ENCODE results near the gene ANTXR2.

ANTXR2 gene

GRCh38 chr4:80104927-80105326 is 31.9 kb upstream of the ANTXR2 start:
- no peak overlapping the region for H3K4me3 ChIP-seq (replicated peaks; ENCODE audit: insufficient read depth, low read length)
- no peak overlapping the region for H3K27ac ChIP-seq (replicated peaks)
- TF ChIP-seq POLR2AphosphoS5 (IDR thresholded peaks at IDR 0.05; ENCODE audit: low read depth): no peak
- no peak for TF ChIP-seq GABPA (IDR thresholded peaks at IDR 0.05; ENCODE audit: low read depth)
- no peak for TF ChIP-seq SPI1 (IDR thresholded peaks at IDR 0.05; ENCODE audit: borderline replicate concordance, low read depth)
- no peak for TF ChIP-seq CTCF (IDR thresholded peaks at IDR 0.05; ENCODE audit: insufficient read depth, low read length)
- TF ChIP-seq REST (IDR thresholded peaks at IDR 0.05; ENCODE audit: insufficient replicate concordance, low read depth): no peak
- no peak for DNase-seq (ENCODE audit: low read depth in 1 of 2, low spot score in 1 of 2)
- H3K27me3 ChIP-seq (ENCODE audit: insufficient read depth, poor library complexity, severe bottlenecking): no peaks in the 10 kb centered on the region

GRCh38 chr4:80103629-80104028 is 30.6 kb upstream of the ANTXR2 start:
- TF ChIP-seq POLR2AphosphoS5 (IDR thresholded peaks at IDR 0.05; ENCODE audit: low read depth) (no peak), CTCF (IDR thresholded peaks at IDR 0.05; ENCODE audit: insufficient read depth, low read length) (no peak), GABPA (IDR thresholded peaks at IDR 0.05; ENCODE audit: low read depth) (no peak), REST (IDR thresholded peaks at IDR 0.05; ENCODE audit: insufficient replicate concordance, low read depth) (no peak), SPI1 (IDR thresholded peaks at IDR 0.05; ENCODE audit: borderline replicate concordance, low read depth) (no peak)
- Histone ChIP-seq H3K27ac (replicated peaks) (no peak overlapping the region), H3K4me3 (replicated peaks; ENCODE audit: insufficient read depth, low read length) (no peak overlapping the region), H3K27me3 (ENCODE audit: insufficient read depth, poor library complexity, severe bottlenecking) (no peaks in the 10 kb centered on the region)
- DNase-seq (ENCODE audit: low read depth in 1 of 2, low spot score in 1 of 2): peak in 1 of 2 experiments; percentile 21

GRCh38 chr4:80101792-80102116 is 28.7 kb upstream of the ANTXR2 start:
- no peak overlapping the region for H3K4me3 ChIP-seq (replicated peaks; ENCODE audit: insufficient read depth, low read length)
- H3K27ac ChIP-seq (replicated peaks): peak overlapping the region; percentile 29
- no peaks in the 10 kb centered on the region for H3K27me3 ChIP-seq (ENCODE audit: insufficient read depth, poor library complexity, severe bottlenecking)
- no peak for TF ChIP-seq POLR2AphosphoS5 (IDR thresholded peaks at IDR 0.05; ENCODE audit: low read depth)
- no peak for TF ChIP-seq GABPA (IDR thresholded peaks at IDR 0.05; ENCODE audit: low read depth)
- TF ChIP-seq CTCF (IDR thresholded peaks at IDR 0.05; ENCODE audit: insufficient read depth, low read length): no peak
- no peak for TF ChIP-seq SPI1 (IDR thresholded peaks at IDR 0.05; ENCODE audit: borderline replicate concordance, low read depth)
- TF ChIP-seq REST (IDR thresholded peaks at IDR 0.05; ENCODE audit: insufficient replicate concordance, low read depth): no peak
- no peak for DNase-seq (ENCODE audit: low read depth in 1 of 2, low spot score in 1 of 2)
